Cerebellar nuclear complex (tissue), 1 donor: ENCODE results near the gene SFXN3.

Experiments
- DNase-seq, 2 experiments: peaks; one replicate each; lab custom pipeline; 2025; lab: John Stamatoyannopoulos, UW

Gene SFXN3, protein sequence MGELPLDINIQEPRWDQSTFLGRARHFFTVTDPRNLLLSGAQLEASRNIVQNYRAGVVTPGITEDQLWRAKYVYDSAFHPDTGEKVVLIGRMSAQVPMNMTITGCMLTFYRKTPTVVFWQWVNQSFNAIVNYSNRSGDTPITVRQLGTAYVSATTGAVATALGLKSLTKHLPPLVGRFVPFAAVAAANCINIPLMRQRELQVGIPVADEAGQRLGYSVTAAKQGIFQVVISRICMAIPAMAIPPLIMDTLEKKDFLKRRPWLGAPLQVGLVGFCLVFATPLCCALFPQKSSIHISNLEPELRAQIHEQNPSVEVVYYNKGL

GRCh38 chr10:101031128-101031795, at the start of gene SFXN3, which contains the start of gene PDZD7:
TSS of gene SFXN3 (plus strand) at chr10:101031234. CDS start at chr10:101034695, 3,461 bp downstream.
TSS of gene PDZD7 (minus strand) at chr10:101031129. CDS start at chr10:101030219, 910 bp downstream.
- DNase-seq: peak; percentile 76 to 87

DNA sequence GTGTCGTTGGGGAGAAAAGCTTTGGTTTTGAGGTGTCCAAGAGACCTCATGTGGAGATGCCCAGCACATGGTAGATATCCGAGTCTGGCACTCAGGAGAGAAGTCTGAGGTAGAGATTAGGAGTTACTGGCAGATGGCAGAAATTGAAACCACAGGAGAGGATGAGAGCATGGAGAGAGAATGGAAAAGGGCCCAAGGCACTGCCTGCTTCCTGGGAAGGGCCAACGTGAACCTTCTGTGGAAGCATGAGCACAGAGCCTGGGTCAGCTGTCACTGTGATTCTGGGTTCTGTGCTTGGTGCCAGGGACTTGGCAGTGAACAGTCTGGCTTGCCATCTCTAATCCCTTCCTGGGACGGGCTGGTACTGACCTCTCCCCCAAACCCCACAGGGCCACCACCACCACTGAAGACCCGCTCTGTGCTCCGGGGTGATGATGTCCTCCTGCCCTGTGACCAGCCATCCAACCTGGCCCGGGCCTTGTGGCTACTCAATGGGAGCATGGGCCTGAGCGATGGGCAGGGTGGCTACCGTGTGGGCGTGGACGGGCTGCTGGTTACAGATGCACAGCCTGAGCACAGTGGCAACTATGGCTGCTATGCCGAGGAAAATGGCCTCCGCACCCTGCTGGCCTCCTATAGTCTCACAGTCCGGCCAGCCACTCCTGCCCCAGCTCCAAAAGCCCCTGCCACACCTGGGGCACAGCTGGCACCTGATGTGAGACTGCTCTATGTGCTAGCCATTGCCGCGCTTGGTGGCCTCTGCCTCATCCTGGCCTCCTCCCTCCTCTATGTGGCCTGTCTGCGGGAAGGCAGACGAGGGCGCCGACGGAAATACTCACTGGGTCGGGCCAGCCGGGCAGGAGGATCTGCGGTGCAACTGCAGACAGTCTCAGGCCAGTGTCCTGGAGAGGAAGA, 47.9 kb upstream of the SFXN3 start:
- DNase-seq: peak; percentile 15 to 56

GRCh38 chr10:100983868-100984671, 47.0 kb upstream of the SFXN3 start:
- DNase-seq: no peak

DNA sequence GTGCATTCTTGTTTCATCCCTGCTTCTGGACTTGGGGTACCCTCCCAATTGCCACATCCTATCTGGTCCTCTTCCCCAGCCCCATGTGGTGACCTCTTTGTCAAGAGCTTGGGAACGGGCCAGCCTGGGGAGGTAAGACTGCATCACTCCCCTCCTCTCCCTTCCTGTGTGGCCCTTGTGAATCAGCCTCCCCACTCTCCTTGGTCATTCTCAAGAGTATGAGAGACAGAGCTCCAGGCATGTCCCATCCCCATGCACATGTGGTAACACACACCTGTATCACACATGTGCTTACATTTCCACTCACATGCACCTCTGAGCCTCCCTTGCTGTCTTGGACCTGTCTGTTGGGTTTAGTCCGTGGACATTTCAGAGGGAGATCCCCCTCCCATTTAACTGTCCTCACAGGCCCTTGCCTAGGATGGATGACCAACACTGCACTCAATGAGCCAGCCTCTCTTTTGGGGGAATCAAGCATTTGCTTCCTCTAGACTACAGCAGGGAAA, 46.3 kb upstream of the SFXN3 start:
- no peak for DNase-seq

DNA sequence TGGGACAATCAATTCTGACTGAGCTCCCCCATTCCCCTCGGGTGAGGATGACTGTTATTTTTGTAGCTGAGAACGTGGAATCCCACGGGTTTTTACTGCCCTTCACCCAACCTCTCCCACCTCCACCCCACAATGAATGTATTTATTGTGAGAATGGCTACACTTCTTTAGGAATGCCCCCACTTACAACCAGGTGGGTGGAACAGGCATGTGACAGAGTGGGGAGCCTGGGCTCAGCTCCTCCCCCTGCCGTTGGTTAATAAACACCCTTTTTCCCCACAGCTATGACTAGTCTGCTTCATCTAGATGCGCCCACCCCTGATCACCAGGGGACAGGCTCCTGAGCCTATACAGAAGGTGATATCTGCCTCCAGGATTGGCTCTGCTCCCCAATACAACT, 45.7 kb upstream of the SFXN3 start:
- no peak for DNase-seq

GRCh38 chr10:100986623-100986951, 44.4 kb upstream of the SFXN3 start:
- DNase-seq: no peak

- peak; percentile 38 to 70 for DNase-seq
Observed at GRCh38 chr10:100986952-100987684, 43.9 kb upstream of the SFXN3 start, which contains the start of the genes MRPL43 and TWNK. TSS of gene MRPL43 (minus strand) at chr10:100987497. CDS start at chr10:100987443, 54 bp downstream. TSS of gene TWNK (plus strand) at chr10:100987543. CDS start at chr10:100988211, 668 bp downstream.

DNA sequence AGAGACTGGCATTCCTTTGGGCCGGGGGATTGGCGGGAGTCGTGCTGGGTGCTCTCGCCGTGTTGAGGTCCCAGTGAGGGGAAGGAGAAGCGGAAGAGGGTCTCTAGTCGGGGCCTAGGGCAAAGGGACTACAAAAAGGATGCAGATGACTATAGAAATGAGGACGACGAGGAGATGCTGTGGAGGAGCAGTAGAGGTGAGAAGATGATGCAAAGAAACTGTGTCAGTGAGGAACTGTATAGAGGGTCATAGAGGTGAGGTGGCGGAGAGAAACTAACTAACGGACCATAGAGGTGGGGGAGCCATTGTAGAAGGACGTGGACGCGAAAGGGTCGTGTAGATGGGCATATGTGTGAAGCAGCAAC, 43.4 kb upstream of the SFXN3 start:
- DNase-seq: no peak

DNA sequence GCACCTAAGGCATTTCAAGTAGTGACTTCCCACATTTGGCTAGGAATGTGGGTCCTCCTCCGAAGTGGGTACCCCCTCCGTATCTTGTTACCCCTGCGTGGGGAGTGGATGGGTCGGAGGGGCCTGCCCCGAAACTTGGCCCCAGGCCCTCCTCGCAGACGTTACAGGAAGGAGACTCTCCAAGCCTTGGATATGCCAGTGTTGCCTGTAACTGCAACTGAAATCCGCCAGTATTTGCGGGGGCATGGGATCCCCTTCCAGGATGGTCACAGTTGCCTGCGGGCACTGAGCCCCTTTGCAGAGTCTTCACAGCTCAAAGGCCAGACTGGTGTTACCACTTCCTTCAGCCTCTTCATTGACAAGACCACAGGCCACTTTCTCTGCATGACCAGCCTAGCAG, 42.9 kb upstream of the SFXN3 start:
- no peak for DNase-seq

DNA sequence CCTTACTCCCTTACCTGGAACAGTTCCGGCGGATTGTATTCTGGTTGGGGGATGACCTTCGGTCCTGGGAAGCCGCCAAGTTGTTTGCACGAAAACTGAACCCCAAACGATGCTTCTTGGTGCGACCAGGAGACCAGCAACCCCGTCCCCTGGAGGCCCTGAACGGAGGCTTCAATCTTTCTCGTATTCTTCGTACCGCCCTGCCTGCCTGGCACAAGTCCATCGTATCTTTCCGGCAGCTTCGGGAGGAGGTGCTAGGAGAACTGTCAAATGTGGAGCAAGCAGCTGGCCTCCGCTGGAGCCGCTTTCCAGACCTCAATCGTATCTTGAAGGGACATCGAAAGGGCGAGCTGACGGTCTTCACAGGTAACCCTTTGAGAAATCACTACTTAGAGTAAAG, 41.9 kb upstream of the SFXN3 start:
- no peak for DNase-seq

DNA sequence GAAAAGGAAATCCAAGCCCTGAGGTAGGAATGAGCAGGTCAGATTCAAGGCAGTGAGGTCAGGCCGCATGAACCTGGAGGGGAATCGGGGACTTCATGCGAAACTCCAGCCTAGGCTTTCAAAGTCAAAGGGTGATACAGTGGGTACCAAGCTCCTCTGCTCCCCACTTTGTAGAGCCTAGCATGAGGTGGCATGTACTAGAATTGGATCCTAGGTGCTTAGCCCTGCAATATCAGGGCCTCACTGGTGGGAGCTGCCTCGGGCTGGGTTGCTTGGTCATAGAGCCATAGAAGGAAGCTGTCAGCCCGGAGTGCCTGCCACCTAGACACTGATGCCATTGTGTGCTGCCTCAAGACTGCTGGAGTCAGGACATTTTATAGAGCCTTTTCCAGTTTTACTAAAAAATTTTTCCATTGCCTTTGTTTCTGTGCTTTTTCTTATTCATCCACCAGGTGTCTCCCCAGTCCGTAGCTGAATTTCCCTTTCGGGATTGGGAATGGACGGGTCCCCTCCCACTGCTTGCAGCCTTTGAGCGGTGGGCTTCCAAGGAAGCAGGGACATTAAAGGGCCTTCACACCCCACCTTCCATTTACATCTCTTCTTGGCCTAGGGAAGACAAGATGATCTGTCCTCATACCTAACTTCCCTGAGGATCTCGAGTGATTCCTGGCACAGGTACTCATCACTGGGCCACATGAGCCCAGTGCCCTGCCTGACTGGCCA, 36.9 kb upstream of the SFXN3 start:
- no peak for DNase-seq

DNA sequence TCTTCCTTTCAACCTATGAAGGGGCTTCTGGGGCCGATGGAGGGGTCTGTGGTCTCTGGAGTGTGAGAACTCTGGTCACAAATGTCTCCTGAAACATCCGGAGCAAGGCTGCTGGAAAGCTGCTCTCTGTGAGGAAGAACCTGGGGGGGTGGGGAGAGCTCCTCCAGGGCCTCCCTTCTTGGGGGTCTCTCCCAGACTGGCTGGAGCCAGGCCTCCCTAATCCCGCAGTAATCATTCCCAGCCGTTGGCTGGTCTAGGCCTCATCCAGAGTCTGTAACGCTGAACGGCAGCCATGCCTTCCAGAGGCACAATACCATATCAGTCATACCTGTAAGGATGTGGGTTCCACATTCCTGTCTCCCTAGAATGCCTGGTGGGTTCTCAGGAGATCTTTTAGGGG, 35.9 kb upstream of the SFXN3 start:
- DNase-seq: no peak

DNA sequence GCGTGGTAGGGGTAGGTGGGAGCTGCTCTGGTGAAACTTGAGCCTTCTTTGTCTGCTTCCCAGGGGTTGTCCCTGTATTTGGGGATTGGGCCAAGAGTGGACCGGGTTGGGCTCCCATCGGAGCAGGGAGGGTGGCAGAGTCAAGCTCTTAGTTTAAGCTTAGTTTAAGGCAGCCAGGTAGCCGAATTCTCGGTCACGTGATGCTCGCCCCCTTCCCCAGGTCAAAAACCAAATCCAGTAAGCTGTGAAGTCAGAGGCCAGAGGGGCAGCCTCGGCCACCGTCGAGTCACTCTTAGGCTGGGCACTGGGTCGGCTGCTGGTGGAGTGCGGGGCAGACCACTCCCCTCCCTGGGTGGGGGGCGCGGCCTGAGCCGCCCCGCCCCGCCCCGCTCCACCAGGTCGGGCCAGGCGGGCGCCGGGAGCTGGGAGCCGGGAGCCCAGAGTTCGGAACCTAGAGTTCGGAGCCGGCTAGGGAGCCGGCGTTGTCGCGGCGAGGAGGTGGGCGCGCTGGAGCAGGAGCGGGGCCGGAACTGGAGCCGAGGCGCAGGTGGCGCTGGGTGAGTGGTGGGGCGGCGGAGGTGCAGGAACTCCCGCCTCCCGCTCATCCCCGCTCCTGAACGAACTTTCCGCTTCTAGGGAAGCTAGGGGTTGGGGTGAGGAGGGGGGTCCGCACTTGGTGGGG, 34.2 kb upstream of the SFXN3 start:
- DNase-seq: no peak

DNA sequence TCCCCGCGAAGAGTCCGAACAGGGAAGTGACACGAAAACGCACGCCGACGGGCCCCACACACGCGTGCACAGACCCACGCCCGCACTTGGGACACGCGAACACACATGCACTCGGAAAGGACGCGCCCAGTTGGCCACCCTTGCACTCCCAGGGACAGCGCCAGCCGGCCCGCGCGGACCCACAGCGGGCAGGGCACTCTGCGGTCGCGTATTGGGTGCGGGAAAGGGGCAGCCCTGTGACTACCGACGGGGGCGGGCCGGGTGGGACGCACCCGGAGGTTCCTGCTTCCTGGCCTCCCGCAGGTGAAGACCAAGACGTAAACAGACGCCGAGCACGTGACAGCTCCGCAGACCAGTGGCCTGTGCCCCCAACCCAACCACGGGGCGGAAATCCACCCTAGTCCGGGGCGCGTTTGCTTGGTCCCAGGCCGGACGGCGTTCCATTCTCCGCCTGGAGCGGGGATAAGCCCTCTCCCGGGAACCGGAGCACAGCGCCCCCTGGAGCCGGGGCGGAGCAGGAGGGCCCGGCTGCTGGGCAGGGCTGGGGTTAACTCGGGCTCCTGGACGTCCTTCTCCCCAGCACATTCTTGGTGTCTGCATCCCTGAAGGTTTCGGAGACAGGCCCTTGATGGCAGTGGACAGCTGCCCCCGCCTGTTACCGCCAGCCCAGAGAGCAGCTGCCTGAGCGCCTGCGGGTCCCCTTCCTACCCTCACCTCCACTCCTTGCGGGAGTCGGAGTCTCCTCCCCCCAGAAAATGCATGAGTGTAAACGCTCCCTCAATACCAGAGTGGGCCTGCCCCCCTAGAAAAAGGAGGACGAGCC, 33.5 kb upstream of the SFXN3 start:
- DNase-seq: peak in 1 of 2 experiments; percentile 25

DNA sequence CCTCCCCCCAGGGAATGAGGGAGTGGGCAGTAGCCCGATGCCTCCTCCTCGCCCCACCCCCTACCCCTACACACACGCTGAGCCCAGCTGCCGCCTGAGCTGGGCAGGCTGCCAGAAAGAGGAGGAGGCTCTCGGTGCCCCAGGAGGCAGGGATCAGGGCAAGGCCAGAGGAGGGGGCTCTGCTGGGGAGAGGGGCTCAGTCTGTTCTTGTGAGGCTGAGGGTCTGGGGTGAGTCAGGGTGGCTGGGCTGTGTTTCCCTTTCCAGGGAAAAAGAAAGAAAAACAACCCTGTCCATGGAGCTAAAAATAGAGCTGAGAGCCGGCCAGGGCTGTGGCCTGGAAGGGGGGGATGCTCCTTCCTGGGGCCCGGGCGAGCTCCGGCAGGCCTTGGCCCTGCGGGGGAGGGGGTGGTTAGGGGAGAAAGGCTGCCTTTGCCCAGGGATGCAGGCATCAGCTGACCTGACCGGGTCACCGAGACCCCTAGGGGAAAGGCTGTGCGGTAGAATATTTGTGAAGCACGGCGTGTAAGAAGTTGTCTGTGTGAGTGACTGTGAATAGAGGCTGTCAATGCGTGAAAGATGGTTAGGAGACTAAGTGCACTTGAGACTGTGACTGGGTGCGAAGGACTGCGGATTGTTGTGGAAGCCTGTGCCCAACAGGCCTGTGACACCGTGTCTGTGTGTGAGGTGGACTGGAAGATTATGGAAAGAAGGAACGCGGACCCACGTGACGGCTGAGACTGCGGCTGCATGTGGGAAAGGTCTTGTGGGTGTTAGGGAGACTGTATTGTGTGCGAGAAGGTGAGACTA, 32.6 kb upstream of the SFXN3 start:
- DNase-seq: peak; percentile 63 to 64

DNA sequence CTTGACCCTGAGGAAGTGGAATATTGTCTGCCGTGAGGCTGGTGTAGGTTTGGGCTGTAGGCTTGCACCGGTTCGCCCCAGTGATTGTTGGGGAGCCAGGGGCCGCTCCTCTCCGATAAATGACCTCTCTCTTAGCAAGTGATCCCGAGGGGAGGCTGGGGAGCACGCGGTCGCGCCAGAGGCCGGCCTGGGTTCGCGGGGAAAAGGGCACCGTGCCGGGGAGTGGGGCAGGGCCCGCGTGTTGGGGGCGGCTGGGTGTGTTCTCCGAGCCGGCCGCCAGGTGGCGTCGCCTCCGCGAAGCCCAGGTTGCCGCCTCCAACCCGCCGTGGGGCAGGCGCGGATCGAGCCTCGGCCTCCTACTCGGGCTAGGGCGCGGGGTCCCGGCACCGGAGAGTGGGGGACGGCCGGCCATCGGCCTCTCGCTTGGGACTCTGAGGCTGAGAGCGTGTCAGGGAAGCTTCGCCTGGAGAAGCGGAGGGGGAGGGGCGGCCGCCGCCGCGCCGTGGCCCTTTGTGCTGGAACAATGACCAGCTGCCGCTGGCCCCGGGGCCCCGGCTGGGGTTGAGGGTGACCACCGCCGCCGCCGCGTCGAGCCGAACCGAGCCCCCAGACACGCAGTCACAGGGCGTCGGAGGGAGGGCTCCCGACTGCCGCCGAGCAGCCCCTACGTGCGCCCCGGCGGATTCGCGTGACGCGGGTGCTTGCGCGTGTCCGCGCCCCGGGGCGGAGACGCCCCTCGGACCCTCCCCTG, 31.9 kb upstream of the SFXN3 start:
- DNase-seq: peak in 1 of 2 experiments; percentile 34

DNA sequence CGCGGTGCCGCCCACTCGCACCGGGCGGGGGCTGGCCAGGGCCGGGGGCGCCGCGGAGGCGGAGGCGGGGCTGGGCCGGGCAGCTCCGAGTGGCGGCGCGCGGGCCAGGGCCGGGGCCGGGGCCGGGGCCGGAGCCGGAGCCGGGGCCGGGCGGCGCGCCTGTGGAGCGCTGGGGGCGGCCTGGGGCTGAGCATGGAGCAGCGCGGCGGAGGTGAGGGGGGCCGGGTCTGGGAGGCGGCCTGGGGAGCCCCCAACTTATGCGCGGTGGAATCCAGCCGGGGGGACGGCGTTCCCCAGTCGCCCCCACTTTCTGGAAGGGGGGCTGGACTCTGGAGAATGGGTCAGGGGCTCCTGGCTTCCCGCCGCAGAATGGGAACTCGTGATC, 31.3 kb upstream of the SFXN3 start, which contains the start of gene LZTS2:
TSS of gene LZTS2 (plus strand) at position 67 of the 385 bp plus-strand sequence. CDS start 2,731 bp downstream, outside the sequence.
- no peak for DNase-seq
